Dedifferentiated amniotic fluid mesenchymal stem cell (primary cell): ENCODE measurements around the gene STXBP1.
A peak's percentile ranks its signal among the peaks of the same experiment; 100 is the strongest.

Experiments used
- DNase-seq: peaks from one replicate; pipeline ENCODE4 v3.0.0-alpha.2; 2016; ENCODE audit errors: extremely low spot score

Gene STXBP1

GRCh38 chr9:127693697-127694096 is 81.6 kb downstream of the STXBP1 start:
- no peak for DNase-seq

- DNase-seq: peak; percentile 52
Observed at GRCh38 chr9:127694890-127695720, 83.0 kb downstream of the STXBP1 start.

DNA sequence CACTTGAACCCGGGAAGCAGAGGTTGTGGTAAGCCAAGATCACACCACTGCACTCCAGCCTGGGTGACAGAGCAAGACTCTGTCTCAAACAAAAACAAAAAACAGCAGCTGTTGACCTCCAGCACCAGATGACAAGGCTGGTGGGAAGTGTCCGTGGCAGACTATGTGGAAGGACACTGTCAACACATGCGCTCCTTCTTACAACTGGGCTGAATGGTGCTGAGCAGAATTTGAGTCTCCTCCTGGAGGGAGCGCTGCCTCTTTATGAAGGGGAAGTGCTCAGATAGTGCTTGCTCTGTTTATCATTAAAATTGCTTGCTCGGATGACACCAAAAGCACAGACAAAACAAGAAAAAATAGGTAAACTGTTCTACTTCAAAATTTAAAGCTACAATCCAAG is 85.5 kb downstream of the STXBP1 start:
- DNase-seq: no peak

DNA sequence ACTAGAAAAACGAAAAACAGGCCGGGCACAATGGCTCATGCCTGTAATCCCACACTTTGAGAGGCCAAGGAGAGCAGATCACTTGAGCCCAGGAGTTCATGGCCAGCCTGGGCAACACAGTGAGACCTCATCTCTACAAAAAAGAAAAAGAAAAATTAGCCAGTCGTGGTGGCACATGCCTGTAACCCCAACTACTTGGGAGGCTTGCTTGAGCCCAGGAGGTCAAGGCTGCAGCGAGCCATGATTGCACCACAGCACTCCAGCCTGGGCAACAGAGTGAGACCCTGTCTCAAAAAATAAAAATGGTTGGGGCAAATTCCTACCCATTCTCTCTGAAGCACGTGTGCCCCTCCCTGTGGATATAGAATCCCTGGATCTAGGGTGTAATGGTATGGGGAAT is 86.3 kb downstream of the STXBP1 start:
- no peak for DNase-seq

GRCh38 chr9:127698985-127699670 is 87.1 kb downstream of the STXBP1 start:
- peak; percentile 79 for DNase-seq

DNA sequence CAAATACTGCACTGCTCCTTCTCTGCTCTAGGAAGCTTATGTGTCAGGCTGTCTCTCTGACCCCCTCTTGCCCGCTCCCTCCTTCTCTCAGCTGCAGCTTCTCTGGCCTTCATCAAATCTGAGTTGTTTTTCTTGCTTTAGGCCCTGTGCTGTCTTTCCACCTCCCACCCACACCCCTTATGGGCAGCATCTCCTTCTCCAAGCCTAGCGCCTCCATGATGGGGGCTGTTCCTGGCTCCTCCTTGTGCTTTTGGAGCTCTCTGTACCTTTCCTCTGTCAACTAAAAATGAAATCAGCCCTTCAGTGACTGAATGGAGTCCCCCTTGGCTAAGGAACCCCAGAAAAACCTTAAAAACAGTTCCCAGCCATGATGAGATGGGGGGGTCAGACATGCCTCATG is 88.1 kb downstream of the STXBP1 start:
- DNase-seq: no peak

- DNase-seq: no peak
Observed at GRCh38 chr9:127700594-127701255, 88.6 kb downstream of the STXBP1 start.

GRCh38 chr9:127703289-127703946 is 91.3 kb downstream of the STXBP1 start:
- no peak for DNase-seq

- no peak for DNase-seq
Observed at GRCh38 chr9:127705577-127706379, 93.7 kb downstream of the STXBP1 start.

GRCh38 chr9:127706836-127707241 is 94.8 kb downstream of the STXBP1 start, which contains the start of gene CFAP157:
TSS of gene CFAP157 (plus strand) at chr9:127706988. CDS start at chr9:127707032, 44 bp downstream.
- no peak for DNase-seq

- DNase-seq: no peak
Observed at GRCh38 chr9:127707766-127708165, 95.7 kb downstream of the STXBP1 start.

GRCh38 chr9:127708952-127709587 is 97.0 kb downstream of the STXBP1 start:
- no peak for DNase-seq

DNA sequence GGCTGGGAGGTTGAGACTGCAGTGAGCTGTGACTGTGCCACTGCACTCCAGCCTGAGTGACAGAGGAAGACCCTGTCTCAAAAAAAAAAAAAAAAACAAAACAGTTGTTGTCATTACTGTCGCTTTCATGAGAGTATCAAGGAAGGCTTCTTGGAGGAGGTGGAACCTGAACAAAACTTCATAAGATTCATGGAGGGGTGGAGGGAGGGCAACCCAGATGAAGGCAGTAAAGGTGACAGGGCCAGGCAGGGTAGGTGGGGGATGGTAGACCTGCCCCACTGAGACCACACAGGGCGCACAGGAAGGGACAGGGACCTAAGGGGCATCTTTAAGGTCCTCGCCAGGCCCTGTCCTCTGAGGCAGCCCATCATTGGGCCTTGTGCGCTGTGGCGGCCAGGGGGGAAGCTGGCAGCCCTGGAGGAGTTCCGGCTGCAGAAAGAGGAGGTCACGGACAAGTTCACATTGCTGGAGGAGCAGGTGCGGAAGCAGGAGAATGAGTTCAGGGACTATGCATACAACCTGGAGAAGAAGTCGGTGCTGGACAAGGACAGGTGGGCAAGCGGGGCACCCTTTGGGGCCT is 98.2 kb downstream of the STXBP1 start:
- DNase-seq: no peak

DNA sequence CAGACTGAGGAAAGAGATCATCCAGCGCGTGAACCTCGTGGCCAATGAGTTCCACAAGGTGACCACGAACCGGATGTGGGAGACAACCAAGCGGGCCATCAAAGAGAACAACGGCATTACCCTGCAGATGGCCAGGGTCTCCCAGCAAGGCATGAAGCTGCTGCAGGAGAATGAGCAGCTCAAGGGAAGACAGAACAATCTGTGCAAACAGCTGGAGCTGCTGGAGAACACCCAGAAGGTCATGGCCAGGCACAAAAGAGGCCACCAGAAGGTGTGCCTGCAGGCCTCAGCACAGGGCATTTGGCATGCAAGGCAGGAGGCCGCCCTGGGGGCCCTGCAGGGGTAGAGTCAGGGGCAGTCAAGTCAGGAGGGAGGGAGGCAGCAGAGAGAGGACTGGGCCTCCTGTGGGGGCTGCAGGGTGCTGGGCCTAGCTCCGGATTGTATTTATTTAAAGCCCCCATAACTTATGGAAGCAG is 99.2 kb downstream of the STXBP1 start:
- no peak for DNase-seq

DNA sequence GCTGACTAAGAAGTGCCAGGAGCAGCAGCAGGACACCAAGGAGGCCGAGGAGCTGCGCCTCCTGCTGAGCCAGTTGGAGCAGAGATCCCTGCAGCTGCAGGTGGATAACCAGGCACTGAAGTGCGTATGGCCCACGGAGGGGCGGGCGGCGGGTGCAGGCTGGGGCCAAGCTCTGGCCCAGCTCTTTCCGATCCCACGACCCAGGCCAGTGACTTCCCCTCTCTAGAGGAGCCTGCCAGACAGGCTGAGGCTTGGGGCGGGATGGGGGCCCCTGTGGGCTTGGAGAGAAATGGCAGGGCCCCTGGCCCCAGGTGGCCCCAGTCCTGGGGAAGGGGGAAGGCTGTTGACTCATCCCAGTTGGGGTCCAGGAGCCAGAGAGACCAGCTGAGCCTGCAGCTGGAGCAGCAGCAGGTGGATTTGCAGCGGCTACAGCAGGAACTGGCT is 99.8 kb downstream of the STXBP1 start:
- DNase-seq: no peak

- DNase-seq: no peak
Observed at GRCh38 chr9:127712371-127712770, 100.3 kb downstream of the STXBP1 start.

DNA sequence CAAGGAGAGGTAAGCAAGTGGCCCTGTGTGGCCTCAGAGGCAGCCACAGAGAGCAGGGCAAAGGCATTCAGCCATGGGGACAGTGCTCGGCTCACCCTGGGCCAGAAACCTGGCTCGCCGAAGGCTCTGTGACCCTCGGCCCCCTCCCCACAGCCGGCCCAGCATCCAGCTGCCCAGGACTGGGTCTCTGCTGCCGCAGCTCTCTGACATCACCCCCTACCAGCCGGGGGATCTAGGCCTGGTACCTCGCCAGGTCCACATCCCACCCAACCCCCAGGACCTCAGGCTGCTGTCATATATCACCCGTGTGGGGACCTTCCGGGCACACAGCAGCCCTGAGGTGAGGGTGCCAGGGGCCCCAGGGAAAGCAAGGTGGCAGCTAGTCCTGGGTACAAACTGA is 100.8 kb downstream of the STXBP1 start:
- no peak for DNase-seq

DNA sequence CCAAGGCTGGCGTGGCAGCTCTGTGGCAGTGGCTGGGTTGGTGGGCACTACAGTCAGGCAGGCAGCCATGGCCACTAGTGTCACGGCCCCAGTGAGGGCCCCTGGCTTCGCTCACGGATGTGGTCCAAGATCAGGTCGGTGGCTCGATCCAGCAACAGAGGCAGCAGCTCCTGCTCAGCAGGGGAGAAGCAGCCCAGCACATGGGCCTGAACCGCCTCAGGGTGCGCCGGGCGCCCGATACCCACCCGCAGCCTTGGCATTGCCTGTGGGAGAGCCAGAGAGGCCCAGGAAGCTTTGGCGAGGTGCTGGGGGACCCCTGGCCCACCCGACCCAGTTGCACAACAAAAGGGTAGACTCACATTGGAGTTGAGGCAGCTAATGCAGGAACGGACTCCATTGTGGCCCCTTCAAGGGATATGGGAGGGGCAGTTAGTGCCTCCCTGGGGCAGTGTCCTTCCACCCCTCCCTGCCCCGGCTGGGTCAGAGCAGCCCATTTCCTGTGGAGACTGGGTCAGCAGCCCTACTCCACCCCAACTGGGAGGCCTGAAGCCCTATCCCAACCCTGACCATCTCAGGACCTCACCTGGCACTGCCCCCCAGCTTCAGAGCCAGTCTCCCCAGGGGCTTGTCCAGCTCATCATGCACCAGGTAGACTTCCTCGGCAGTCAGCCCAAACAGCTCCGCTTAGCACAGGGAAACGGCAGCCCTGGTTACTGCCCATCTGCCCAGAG is 102.1 kb downstream of the STXBP1 start:
- DNase-seq: no peak

DNA sequence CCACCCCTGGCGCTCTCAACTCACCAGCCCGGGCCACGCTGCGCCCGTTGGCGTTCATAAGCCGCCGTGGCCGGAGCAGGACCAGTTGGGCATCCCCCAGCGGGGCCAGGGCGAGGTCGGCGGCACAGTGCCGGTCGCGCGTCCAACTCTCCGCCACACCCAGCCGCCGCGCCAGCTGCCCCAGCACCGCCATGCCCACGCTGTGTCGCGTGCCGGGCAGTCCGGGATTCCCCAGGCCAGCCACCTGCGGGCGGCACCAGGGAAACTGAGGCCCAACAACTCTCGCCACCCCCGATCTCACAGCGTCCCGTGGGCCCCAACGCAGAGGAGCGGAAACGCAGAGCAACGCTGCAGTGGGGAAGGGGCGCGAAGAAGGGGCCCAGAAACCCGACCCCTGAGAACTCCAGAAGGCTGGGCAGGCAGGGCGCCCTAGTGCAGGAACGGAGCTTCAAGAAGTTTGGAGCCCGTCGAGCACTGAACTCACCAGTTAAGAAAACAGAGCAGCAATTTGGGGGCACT is 102.9 kb downstream of the STXBP1 start:
- no peak for DNase-seq
